AG09309 (cell line): ENCODE measurements around the gene ERBB4.
A peak's percentile ranks its signal among the peaks of the same experiment; 100 is the strongest.
"Not testable (repeated sequence)": the region's sequence is repeated elsewhere in the genome, so short reads cannot be mapped to it uniquely, and the experiment has no call there.

Experiments
- DNase-seq: peaks from one replicate; pipeline ENCODE4 v3.0.0-alpha.2; 2010; ENCODE audit warnings: low read depth
- H3K4me3 ChIP-seq: 2 replicates; pipeline ENCODE4 v1.5.1; 2011; ENCODE audit warnings: mild to moderate bottlenecking, low read depth, low read length, moderate library complexity; ENCODE audit not compliant: control insufficient read depth
- CTCF ChIP-seq: IDR thresholded peaks from 2 replicates; pipeline ENCODE4 v1.5.1; 2011; ENCODE audit warnings: mild to moderate bottlenecking, low read depth, low read length, inconsistent platforms; ENCODE audit not compliant: insufficient read depth, control insufficient read depth; ENCODE audit errors: missing control alignments

ERBB4 gene

DNA sequence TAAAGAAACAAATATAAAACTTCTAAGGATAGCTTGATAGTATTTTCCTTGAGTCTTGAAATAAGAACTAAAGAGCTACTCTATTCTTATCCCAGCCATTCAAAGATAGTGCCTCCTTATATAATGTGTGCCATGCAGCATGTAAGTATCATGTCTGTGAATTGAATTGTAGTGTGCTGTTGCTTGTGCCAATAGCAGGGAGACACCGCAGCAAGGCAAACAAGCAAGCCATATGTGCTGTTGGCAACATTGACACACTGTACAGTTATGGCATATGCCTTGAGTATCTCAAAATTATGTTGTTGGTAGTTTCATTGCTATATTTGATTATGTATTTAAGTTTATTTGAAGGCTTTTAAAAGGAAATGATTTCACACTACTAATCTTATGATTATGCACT is 58.2 kb downstream of the ERBB4 start:
- no peak overlapping the region for H3K4me3 ChIP-seq
- DNase-seq, result no peak
- no peak for TF ChIP-seq CTCF

DNA sequence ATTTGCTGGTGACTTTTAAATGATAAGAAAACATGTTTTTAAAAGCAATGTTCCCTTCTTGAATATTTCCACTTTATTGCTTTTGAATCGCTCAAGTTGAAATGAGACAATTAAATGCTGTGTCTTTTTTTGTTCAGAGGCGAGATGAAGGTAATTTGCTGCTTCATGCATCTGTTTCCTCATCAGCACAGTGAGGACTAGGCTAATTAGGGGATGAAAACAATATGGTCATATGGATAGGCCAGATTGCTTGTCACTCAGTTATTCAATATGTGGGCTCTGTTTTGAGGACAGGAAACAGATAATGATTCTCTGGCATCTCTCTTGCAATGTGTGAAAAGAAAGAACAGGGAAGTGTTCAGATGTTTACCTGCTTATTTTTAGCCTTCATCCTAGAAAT is 61.0 kb downstream of the ERBB4 start:
- no peak for TF ChIP-seq CTCF
- no peak overlapping the region for H3K4me3 ChIP-seq
- DNase-seq, result no peak

DNA sequence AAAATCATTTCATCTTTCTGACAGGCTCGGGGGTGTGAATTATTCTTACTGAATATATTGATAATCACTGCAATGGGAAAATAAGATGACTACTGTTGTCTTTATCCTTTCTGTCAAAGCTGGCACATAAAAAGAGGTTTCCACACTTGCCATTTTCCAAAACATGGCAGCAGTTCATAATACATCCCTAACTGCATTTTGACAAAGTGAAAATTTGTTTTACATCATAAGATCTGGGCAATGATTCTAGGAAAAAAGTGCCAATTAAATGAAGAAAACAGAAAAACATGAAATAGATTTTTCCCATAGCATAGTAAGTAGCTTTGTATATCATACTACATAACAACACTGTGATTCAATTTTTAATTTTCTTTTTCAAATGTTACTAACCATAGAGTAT is 65.4 kb downstream of the ERBB4 start:
- no peak for TF ChIP-seq CTCF
- no peak for DNase-seq
- no peak overlapping the region for H3K4me3 ChIP-seq

- DNase-seq, H3K4me3 ChIP-seq: not testable (repeated sequence)
Measured at GRCh38 chr2:212467551-212467950, 71.1 kb downstream of the ERBB4 start.

DNA sequence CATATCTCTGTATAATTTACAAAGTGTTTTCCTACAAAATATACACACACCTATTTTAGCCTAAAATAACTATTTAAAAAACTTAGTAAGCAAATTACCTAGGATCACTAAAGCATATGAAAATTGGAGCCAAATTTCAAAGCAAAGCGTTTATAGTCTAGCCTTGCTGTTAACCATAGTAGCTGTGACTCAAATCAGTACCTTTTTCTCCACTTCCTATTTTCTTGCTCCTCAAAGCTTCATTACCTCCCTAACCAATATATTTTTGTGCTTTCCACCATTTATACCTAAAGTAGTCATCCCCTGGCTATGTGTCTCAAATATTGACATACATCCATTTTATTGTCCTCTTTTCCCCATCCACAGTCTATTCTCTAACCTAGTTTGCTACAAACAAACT is 73.1 kb downstream of the ERBB4 start:
- TF ChIP-seq CTCF, result no peak
- DNase-seq, result no peak
- H3K4me3 ChIP-seq, result no peak overlapping the region

- not testable (repeated sequence) for DNase-seq, H3K4me3 ChIP-seq
Measured at GRCh38 chr2:212461708-212462107, 76.9 kb downstream of the ERBB4 start.

DNA sequence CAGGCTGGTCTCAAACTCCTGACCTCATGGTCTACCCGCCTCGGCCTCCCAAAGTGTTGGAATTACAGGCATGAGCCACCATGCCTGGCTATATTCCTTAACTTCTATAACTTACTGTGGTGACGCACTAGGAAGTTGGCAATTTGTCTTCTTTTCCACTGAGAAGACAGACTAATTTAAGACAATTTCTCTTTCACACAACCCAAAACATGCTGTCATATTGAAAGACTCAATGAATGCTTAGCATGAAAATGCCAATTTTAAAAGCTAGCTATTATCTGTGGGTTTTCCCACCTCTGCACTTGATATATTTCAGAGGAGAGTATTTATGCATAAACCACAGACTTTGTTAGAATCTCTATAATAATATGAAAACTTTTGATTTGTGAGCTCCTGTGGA is 84.5 kb downstream of the ERBB4 start:
- DNase-seq, result no peak
- no peak for TF ChIP-seq CTCF
- H3K4me3 ChIP-seq, result no peak overlapping the region

- H3K4me3 ChIP-seq, result no peak overlapping the region
- DNase-seq, result peak; percentile 37
- TF ChIP-seq CTCF, result no peak
Measured at GRCh38 chr2:212451786-212452231, 86.8 kb downstream of the ERBB4 start.
